ENCODE data around the gene OR6J1.

- no peak for TF ChIP-seq POLR2A (IDR thresholded peaks at IDR 0.05)
- TF ChIP-seq, protein P1, sequence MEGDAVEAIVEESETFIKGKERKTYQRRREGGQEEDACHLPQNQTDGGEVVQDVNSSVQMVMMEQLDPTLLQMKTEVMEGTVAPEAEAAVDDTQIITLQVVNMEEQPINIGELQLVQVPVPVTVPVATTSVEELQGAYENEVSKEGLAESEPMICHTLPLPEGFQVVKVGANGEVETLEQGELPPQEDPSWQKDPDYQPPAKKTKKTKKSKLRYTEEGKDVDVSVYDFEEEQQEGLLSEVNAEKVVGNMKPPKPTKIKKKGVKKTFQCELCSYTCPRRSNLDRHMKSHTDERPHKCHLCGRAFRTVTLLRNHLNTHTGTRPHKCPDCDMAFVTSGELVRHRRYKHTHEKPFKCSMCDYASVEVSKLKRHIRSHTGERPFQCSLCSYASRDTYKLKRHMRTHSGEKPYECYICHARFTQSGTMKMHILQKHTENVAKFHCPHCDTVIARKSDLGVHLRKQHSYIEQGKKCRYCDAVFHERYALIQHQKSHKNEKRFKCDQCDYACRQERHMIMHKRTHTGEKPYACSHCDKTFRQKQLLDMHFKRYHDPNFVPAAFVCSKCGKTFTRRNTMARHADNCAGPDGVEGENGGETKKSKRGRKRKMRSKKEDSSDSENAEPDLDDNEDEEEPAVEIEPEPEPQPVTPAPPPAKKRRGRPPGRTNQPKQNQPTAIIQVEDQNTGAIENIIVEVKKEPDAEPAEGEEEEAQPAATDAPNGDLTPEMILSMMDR (IDR thresholded peaks at IDR 0.05) = no peak
These were observed 37.8 kb downstream of the OR6J1 start for GRCh38 chr14:22606380-22606779.

Measured in tibial nerve (tissue), 3 donors.